Measurements from ENCODE around the gene SP3. TPM values are rescaled to one million over a fixed set of nuclear protein-coding genes. Genes with fewer than 3 reads are reported as not detected.

The SP3 gene
- total RNA-seq, 6 experiments from 2014 or later = 45.0 to 63.7 (median 52.1) TPM

DNA sequence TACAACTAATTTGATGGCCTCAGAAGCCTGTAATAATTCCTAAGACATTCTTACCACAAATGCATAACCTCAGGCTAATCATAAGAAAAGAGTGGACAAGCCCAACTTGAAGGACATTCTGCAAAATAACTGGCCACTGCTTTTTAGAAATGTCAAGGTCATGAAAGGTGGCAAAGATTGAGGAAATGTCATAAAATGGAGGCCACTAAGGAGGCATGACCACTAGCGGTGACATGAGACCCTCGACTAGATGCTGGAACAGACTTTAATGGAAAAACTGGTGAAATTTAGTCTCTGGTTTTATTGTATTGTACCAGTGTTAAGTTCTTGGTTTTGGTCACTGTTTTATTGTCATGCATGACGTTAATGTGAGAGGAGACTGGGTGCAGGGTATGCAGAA lies 78.6 kb downstream of the SP3 start:
- Mint-ChIP-seq H3K27ac (no peak overlapping the region), H3K27me3 (ENCODE audit: insufficient read depth) (peaks cover 16% of the 10 kb centered on the region), H3K9me3 (peaks cover 18% of the 10 kb centered on the region; the same call in 1 of the 2 replicates), H3K36me3 (ENCODE audit: low read depth) (peaks cover 6% of the 10 kb centered on the region), H3K4me1 (ENCODE audit: low read depth) (no peaks in the 10 kb centered on the region), H3K4me3 (no peak overlapping the region)
- TF ChIP-seq, protein P1, sequence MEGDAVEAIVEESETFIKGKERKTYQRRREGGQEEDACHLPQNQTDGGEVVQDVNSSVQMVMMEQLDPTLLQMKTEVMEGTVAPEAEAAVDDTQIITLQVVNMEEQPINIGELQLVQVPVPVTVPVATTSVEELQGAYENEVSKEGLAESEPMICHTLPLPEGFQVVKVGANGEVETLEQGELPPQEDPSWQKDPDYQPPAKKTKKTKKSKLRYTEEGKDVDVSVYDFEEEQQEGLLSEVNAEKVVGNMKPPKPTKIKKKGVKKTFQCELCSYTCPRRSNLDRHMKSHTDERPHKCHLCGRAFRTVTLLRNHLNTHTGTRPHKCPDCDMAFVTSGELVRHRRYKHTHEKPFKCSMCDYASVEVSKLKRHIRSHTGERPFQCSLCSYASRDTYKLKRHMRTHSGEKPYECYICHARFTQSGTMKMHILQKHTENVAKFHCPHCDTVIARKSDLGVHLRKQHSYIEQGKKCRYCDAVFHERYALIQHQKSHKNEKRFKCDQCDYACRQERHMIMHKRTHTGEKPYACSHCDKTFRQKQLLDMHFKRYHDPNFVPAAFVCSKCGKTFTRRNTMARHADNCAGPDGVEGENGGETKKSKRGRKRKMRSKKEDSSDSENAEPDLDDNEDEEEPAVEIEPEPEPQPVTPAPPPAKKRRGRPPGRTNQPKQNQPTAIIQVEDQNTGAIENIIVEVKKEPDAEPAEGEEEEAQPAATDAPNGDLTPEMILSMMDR (IDR thresholded peaks at IDR 0.05) = no peak
- no peak for DNase-seq

DNA sequence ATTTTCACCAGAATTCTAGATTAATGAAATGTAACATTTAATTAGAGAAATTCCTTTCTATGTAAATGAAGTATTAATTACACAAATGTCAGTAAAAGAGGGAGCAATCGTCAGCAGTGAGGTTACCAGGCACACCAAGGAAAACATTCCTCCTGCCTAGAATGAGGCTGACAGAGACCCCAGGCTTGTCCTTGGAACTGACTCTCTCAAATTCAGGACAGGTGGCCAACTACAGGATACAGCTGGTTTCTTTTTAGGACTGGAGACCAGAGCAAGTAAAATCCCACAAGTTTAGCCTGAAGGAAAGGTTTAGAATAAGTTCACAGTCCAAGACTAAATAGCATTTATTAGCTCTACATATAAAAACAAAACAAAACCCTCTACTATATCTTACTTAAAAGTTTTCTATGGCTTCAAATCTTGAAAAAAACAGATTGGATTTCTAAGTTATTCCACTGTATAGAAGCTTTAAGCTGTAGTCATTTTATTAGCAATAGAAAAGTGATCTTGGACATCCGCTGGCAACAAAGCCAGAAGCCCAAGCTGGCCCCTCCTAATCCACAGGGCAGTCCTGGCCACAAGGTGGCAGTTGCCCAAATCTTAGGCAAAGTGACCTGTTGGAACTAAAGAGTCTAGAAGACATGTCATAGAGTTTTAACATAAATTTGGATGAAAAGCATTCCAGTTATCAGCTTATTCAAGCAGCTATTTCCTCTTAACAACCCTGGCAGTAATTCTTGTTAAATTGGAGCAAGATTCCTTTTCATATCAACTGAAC lies 81.0 kb downstream of the SP3 start:
- H3K4me1 Mint-ChIP-seq (ENCODE audit: low read depth) = no peaks in the 10 kb centered on the region
- peaks cover 8% of the 10 kb centered on the region; the same call in 1 of the 2 replicates for H3K9me3 Mint-ChIP-seq
- DNase-seq = peak; percentile 25
- peaks cover 6% of the 10 kb centered on the region; the same call in 1 of the 2 replicates for H3K36me3 Mint-ChIP-seq (ENCODE audit: low read depth)
- no peak overlapping the region for H3K27ac Mint-ChIP-seq
- peaks cover 23% of the 10 kb centered on the region for H3K27me3 Mint-ChIP-seq (ENCODE audit: insufficient read depth)
- H3K4me3 Mint-ChIP-seq = no peak overlapping the region
- TF ChIP-seq, protein P1 (IDR thresholded peaks at IDR 0.05) = peak; percentile 79

DNA sequence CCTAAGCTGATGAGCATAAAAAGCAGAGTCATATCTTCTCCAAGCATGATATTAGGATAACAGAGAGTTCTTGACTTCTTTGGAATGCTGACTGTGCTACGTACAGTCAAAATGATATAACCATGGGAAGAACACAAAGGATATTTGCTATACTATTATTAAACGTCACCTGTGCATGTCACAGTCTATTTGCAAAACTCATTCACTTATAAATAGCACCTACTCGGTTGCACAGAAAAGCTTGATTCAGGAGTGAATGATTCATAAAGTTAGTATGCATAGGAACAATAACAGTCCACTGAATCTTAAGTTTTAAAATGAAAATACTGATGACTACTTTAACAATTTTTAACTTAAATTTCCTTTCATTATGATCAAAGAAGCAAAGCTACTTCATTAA lies 83.3 kb downstream of the SP3 start:
- no peak overlapping the region for H3K4me3 Mint-ChIP-seq
- no peaks in the 10 kb centered on the region for H3K4me1 Mint-ChIP-seq (ENCODE audit: low read depth)
- no peak overlapping the region for H3K27ac Mint-ChIP-seq
- H3K36me3 Mint-ChIP-seq (ENCODE audit: low read depth) = no peaks in the 10 kb centered on the region
- TF ChIP-seq, protein P1 (IDR thresholded peaks at IDR 0.05) = no peak
- no peak for DNase-seq
- peaks cover 28% of the 10 kb centered on the region for H3K27me3 Mint-ChIP-seq (ENCODE audit: insufficient read depth)
- H3K9me3 Mint-ChIP-seq = no peaks in the 10 kb centered on the region

DNA sequence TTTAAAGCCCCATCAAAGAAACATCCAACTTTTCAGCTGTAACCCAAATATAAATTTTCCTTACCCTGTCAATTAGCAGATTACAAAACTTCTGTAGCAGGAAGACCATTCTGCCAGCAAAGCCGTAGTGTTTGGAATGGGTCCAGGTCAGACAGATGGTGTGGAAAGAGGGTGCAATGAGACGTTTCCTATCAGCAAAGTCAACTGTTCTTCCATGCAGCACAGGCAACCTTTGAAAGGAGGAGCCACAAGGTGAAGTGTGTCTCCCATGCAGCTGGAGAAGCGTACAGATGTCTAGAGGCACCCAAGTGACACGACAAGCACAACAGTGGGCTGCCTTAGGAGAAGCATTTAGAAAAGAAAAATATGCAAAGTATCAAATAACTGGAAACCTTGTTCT lies 83.7 kb downstream of the SP3 start:
- DNase-seq = no peak
- peaks cover 26% of the 10 kb centered on the region for H3K27me3 Mint-ChIP-seq (ENCODE audit: insufficient read depth)
- H3K9me3 Mint-ChIP-seq = no peaks in the 10 kb centered on the region
- H3K4me1 Mint-ChIP-seq (ENCODE audit: low read depth) = no peaks in the 10 kb centered on the region
- TF ChIP-seq, protein P1 (IDR thresholded peaks at IDR 0.05) = no peak
- no peak overlapping the region for H3K4me3 Mint-ChIP-seq
- no peak overlapping the region for H3K27ac Mint-ChIP-seq
- H3K36me3 Mint-ChIP-seq (ENCODE audit: low read depth) = no peaks in the 10 kb centered on the region

DNA sequence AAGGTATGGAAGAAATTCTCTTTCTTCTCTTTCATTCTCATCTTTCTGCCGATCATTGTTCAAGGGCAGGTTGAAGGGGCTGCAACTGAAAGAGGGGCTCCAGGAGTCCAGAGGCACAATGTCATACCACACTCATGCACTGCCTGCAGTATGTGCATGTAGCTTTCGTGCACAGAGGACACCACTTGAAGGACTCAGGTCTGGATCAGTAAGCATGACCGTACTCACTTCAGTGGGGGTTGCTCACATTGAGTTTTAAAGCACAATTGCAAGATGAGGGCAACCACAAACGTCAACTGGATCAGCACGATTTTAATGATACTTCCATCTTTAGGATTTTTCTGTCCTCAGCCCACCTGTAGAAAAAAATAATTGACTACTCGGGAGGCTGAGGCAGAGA lies 84.6 kb downstream of the SP3 start:
- Mint-ChIP-seq H3K4me1 (ENCODE audit: low read depth) (no peaks in the 10 kb centered on the region), H3K9me3 (no peaks in the 10 kb centered on the region), H3K36me3 (ENCODE audit: low read depth) (no peaks in the 10 kb centered on the region), H3K4me3 (no peak overlapping the region), H3K27ac (no peak overlapping the region), H3K27me3 (ENCODE audit: insufficient read depth) (peaks cover 26% of the 10 kb centered on the region)
- TF ChIP-seq, protein P1 (IDR thresholded peaks at IDR 0.05) = no peak
- DNase-seq = no peak
